ENCODE data around the gene MUC15. TPM values are rescaled to one million over a fixed set of nuclear protein-coding genes. Genes with fewer than 3 reads are reported as not detected.

Gene MUC15
- total and polyA plus RNA-seq, 2 donors (not counting 1 experiment from before 2014, with no cell fraction given): not detected

DNA sequence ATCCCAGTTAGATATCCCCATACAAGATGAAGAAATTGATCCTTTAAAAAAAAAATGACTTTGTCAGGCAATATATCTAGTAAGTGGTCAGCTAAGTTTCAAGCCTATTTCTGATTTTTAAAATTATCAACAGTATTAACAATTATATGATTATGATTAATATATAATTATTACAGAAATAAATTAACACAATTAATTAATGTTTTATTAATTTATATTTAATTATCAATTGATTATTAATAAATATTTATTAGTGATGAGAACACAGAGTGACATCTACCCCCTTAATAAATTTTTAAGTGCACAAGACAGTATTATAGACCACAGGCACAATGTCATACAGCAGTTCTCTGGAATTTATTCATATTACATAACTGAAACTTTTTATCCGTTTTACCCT lies 22.0 kb downstream of the MUC15 start:
- no peak overlapping the region for H3K4me3 Mint-ChIP-seq
- ATAC-seq (ENCODE audit: low read depth): no peak
- CTCF ChIA-PET: no interaction called here
- no peak for TF ChIP-seq CTCF (IDR thresholded peaks at IDR 0.05)
- no peak for TF ChIP-seq EZH2 (IDR thresholded peaks at IDR 0.05; ENCODE audit: borderline replicate concordance, insufficient read depth, low read depth, low read length, poor library complexity, severe bottlenecking)
- Histone ChIP-seq H3K27ac (ENCODE audit: low read length in 2 of 2) (no peak overlapping the region), H2AFZ (ENCODE audit: insufficient read depth, low read depth, low read length, poor library complexity, severe bottlenecking) (no peak overlapping the region), H3K9ac (ENCODE audit: low read length) (no peak overlapping the region), H3K4me1 (ENCODE audit: control insufficient read depth in 2 of 2, insufficient read depth in 2 of 2, low read length in 2 of 2) (no peaks in the 10 kb centered on the region), H3K27me3 (replicated peaks in 1 of 4; ENCODE audit: control extremely low read depth in 1 of 4, control insufficient read depth in 3 of 4, insufficient read depth in 4 of 4, low read length in 3 of 4) (no peaks in the 10 kb centered on the region), H3K9me3 (ENCODE audit: control extremely low read depth in 1 of 3, control insufficient read depth in 2 of 3, insufficient read depth in 1 of 3, low read length in 2 of 3) (no peaks in the 10 kb centered on the region), H3K79me2 (ENCODE audit: control insufficient read depth, insufficient read depth, low read length) (no peaks in the 10 kb centered on the region), H4K20me1 (ENCODE audit: control insufficient read depth, insufficient read depth, low read length, poor library complexity, severe bottlenecking) (no peaks in the 10 kb centered on the region), H3K36me3 (replicated peaks in 1 of 2; ENCODE audit: control extremely low read depth in 1 of 2, control insufficient read depth in 1 of 2, extremely low read depth in 1 of 2, insufficient read depth in 2 of 2, low read length in 1 of 2) (no peaks in the 10 kb centered on the region), H3K4me3 (ENCODE audit: control extremely low read depth in 1 of 5, extremely low read depth in 1 of 5, insufficient read depth in 1 of 5, low read depth in 2 of 5, low read length in 4 of 5) (no peak overlapping the region), H3K4me2 (replicated peaks; ENCODE audit: low read depth, low read length, poor library complexity, severe bottlenecking) (no peak overlapping the region)
- no CpG with 5 or more reads among the region's 1 CpG for WGBS (ENCODE audit: insufficient coverage)
- H3K9me3 Mint-ChIP-seq (ENCODE audit: insufficient read depth): no peaks in the 10 kb centered on the region
- H3K4me1 Mint-ChIP-seq: no peaks in the 10 kb centered on the region
- POLR2A ChIA-PET: no interaction called here
- H3K27ac Mint-ChIP-seq: no peak overlapping the region
- no peaks in the 10 kb centered on the region for H3K27me3 Mint-ChIP-seq
- intact Hi-C loops (cut with micrococcal nuclease): no loop called here
- DNase-seq: no peak

DNA sequence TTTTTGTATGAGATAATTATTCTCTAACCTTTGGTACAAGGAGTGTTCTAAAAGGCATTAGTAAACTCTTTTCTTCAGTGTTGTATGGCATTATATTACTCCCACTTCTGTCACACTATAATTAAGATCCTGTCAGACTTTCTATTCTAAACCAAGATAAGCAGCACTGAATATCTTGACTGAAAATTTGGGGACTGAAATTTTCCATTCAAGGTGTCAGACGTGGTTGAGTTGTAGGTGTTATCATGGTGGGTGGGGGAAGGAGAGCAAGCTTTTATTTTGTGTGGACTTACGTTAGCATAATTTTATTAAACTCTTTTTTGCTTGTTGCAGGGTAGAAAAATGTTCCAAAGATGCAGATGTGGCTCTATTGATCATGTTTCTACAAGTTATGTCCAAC lies 22.9 kb downstream of the MUC15 start:
- Mint-ChIP-seq H3K4me1 (no peaks in the 10 kb centered on the region), H3K4me3 (no peak overlapping the region), H3K9me3 (ENCODE audit: insufficient read depth) (no peaks in the 10 kb centered on the region), H3K27ac (no peak overlapping the region), H3K27me3 (no peaks in the 10 kb centered on the region)
- POLR2A ChIA-PET: no interaction called here
- DNase-seq (no peak), ATAC-seq (ENCODE audit: low read depth) (no peak)
- Histone ChIP-seq H3K9ac (ENCODE audit: low read length) (no peak overlapping the region), H3K4me3 (ENCODE audit: control extremely low read depth in 1 of 5, extremely low read depth in 1 of 5, insufficient read depth in 1 of 5, low read depth in 2 of 5, low read length in 4 of 5) (no peak overlapping the region), H3K36me3 (replicated peaks in 1 of 2; ENCODE audit: control extremely low read depth in 1 of 2, control insufficient read depth in 1 of 2, extremely low read depth in 1 of 2, insufficient read depth in 2 of 2, low read length in 1 of 2) (no peaks in the 10 kb centered on the region), H3K9me3 (ENCODE audit: control extremely low read depth in 1 of 3, control insufficient read depth in 2 of 3, insufficient read depth in 1 of 3, low read length in 2 of 3) (no peaks in the 10 kb centered on the region), H4K20me1 (ENCODE audit: control insufficient read depth, insufficient read depth, low read length, poor library complexity, severe bottlenecking) (no peaks in the 10 kb centered on the region), H3K4me1 (ENCODE audit: control insufficient read depth in 2 of 2, insufficient read depth in 2 of 2, low read length in 2 of 2) (no peaks in the 10 kb centered on the region), H3K79me2 (ENCODE audit: control insufficient read depth, insufficient read depth, low read length) (no peaks in the 10 kb centered on the region), H3K27me3 (replicated peaks in 1 of 4; ENCODE audit: control extremely low read depth in 1 of 4, control insufficient read depth in 3 of 4, insufficient read depth in 4 of 4, low read length in 3 of 4) (no peaks in the 10 kb centered on the region), H3K27ac (ENCODE audit: low read length in 2 of 2) (no peak overlapping the region), H3K4me2 (replicated peaks; ENCODE audit: low read depth, low read length, poor library complexity, severe bottlenecking) (no peak overlapping the region), H2AFZ (ENCODE audit: insufficient read depth, low read depth, low read length, poor library complexity, severe bottlenecking) (no peak overlapping the region)
- intact Hi-C loops (cut with micrococcal nuclease): no loop called here
- WGBS (ENCODE audit: insufficient coverage): 33% methylated on average over 1 of the region's 2 CpGs
- CTCF ChIA-PET: no interaction called here
- TF ChIP-seq EZH2 (IDR thresholded peaks at IDR 0.05; ENCODE audit: borderline replicate concordance, insufficient read depth, low read depth, low read length, poor library complexity, severe bottlenecking) (no peak), CTCF (IDR thresholded peaks at IDR 0.05) (no peak)

All from B cell (primary cell).